Activated CD8-positive, alpha-beta memory T cell treated with anti-CD3 and anti-CD28 coated beads, Interleukin-2, amount 50 U/mL, for 1 hour (primary cell): ENCODE data around the gene CDC42BPA.
"Not testable (repeated sequence)": the region's sequence is repeated elsewhere in the genome, so short reads cannot be mapped to it uniquely, and the experiment has no call there.

Source experiments
- DNase-seq: peaks from one replicate; pipeline ENCODE4 v3.0.0-alpha.2; 2020; ENCODE audit errors: extremely low read depth

Gene CDC42BPA, protein sequence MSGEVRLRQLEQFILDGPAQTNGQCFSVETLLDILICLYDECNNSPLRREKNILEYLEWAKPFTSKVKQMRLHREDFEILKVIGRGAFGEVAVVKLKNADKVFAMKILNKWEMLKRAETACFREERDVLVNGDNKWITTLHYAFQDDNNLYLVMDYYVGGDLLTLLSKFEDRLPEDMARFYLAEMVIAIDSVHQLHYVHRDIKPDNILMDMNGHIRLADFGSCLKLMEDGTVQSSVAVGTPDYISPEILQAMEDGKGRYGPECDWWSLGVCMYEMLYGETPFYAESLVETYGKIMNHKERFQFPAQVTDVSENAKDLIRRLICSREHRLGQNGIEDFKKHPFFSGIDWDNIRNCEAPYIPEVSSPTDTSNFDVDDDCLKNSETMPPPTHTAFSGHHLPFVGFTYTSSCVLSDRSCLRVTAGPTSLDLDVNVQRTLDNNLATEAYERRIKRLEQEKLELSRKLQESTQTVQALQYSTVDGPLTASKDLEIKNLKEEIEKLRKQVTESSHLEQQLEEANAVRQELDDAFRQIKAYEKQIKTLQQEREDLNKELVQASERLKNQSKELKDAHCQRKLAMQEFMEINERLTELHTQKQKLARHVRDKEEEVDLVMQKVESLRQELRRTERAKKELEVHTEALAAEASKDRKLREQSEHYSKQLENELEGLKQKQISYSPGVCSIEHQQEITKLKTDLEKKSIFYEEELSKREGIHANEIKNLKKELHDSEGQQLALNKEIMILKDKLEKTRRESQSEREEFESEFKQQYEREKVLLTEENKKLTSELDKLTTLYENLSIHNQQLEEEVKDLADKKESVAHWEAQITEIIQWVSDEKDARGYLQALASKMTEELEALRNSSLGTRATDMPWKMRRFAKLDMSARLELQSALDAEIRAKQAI (N-terminal part only)

DNA sequence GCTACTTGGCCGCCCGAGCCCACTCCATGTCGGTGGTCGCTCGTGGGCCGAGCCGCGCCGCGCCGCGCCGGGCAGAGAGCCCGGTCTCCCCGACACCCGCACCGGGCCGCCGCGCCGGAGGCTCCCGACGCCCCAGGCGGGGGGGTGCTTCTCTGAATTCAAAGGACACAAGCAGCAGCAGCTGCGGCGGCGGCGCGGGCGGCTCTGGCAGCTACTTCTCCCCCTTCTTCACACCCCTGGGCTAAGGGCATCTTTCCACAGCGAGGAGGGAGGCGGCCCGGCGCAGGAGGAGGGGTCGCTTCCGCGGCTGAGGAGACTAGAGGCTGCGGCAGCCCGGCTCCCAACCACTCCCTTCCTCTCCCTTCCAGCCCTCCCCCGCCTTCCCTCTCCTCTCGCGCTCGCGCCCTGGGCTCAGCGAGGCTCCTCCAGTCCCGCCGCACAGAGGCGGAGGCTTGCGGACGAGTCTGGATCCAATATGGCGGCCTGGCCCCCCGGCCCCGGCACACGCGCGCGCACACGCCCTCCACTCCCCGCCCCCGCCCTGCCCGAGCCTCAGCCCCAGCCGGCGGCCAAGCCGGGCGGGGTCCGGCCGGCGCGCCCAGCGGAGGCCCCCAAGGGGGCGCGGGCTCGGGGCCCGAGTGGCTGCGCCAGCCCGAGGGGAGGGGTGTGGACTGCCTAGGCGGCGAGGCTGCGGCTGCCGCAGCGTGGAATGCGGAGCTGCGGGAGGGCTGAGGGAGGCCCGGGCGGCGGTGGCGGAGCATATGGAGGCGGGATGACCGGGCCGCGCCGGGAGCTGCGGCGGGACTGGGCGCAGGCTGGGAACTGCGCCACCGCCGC is at the start of gene CDC42BPA:
TSS of gene CDC42BPA (minus strand) at position 477 of the 837 bp plus-strand sequence. CDS start 1,310 bp downstream, outside the sequence.
- no peak for DNase-seq

DNA sequence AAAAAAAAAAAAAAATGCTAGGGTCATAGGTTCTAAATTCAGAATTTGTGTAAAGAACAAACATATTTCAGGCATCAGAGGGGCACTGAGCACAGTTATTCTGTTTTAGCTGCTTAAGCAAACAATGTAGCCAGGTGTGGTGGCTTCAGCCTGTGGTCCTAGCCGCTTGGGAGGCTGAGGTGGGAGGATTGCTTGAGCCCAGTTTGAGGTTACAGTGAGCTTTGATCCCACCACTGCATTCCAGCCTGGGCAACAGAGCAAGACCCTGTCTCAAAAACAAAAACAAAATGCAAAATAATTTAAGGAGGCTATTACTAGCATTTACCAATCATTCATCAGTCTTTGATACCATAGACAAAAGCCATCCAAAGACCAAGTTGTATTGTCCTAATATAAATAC is 49.7 kb upstream of the CDC42BPA start:
- DNase-seq = no peak

DNA sequence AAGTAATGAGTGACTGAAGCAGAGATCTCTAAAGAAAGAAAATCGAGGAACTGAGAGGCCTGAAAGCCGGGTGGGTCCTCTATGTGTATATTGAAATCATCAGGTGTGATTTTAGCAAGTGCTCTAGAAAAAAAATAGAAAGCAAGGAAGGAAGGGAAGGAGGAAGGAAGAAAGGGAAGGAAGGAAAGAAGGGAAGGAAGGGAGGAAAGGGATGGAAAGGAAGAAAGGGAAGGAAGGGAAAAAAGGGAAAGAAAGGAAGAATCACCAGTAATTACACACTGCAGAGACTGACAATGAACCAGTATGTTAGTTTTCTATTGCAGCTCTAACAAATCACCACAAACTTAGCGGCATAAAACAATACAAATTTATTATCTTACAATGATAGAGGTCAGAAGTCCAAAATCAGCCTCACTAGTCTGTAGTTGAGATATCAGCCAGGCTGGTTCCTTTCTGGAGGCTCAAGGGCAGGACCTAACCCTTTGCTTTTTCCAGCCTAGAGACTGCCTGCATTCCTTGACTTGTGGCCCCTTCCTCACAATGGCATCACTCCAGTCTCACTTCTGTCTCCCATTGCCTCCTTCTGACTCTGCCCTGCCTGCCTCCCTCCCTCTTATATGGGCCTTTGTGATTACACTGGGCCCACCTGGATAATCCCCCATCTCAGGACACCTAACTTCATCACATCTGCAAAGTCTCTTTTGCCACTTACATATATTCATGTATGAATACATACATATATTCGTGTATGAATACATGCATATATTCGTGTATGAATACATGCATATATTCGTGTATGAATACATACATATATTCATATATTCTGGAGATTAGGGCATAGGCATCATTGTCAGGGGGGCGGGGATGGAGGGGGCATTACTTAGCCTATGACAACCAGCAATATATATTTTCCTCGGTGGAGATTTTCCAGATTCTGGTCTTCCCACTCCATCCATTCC is 47.5 kb upstream of the CDC42BPA start:
- no peak for DNase-seq

DNA sequence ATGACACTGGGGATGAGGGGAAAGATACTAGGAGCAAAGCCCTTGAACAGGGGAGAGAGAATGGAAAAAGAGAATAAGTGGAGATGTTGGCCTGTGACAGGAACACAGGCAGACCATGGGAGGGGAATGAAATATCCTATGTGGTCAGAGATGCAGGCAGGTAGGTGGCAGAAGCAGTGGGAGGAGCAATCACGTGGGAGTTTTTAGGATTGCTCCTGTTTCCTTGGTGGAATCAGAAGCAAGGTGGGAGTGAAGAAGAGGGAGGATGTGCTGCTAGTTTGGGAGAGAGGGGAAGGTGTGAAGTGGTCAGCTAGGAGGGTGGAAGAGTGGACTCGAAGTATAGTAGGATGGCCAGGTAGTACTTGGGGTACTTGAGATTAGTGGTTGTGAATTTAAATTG is 46.4 kb upstream of the CDC42BPA start:
- no peak for DNase-seq

DNA sequence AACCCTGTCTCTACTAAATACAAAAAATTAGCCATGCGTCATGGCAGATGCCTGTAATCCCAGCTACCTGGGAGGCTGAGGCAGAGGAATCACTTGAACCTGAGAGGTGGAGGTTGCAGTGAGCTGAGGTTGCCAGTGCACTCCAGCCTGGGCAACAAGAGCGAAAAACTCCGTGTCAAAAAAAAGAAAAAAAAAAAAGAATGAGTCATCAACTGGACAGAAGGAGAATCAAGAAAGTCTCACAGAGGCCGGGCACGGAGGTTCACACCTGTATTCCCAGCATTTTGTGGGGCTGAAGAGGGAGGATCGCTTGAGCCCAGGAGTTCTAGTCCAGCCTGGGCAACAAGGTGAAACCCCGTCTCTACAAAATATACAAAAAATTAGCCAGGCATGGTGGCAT is 45.5 kb upstream of the CDC42BPA start:
- no peak for DNase-seq

DNA sequence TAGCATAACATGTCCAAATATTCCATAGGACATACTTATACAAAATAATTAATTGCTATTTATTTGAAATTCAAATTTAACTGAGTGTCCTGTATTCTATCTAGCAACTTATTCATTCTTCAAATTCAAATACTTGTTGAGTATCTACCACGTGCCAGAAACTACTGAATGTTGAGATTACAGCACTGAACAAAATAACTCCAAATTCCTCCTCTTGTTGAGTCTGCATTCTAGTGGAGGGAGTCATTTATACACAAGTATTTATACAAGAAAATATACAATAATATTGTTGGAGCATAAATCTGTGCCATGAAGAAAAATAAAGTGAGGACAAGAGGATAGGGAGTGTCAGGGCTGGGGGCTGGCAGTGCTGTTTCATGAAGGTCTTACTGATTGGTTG is 43.7 kb upstream of the CDC42BPA start:
- DNase-seq = no peak

DNA sequence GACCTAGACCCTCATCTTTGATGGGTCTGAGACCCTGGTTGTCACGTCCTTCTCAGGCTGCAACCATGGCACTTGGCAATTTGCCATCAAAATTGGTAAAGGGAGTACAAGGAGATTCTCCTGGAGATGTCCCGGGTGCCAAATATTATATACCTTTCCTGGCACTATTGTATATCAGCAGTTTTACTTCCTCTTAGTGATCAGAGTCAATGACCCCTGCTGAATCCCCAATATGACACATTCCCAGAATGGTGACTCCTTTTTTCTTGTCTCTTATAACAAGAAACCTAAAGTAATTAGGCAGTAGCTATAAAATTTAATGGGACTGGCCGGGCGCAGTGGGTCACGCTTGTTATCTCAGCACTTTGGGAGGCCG is 39.6 kb upstream of the CDC42BPA start:
- DNase-seq = no peak

DNA sequence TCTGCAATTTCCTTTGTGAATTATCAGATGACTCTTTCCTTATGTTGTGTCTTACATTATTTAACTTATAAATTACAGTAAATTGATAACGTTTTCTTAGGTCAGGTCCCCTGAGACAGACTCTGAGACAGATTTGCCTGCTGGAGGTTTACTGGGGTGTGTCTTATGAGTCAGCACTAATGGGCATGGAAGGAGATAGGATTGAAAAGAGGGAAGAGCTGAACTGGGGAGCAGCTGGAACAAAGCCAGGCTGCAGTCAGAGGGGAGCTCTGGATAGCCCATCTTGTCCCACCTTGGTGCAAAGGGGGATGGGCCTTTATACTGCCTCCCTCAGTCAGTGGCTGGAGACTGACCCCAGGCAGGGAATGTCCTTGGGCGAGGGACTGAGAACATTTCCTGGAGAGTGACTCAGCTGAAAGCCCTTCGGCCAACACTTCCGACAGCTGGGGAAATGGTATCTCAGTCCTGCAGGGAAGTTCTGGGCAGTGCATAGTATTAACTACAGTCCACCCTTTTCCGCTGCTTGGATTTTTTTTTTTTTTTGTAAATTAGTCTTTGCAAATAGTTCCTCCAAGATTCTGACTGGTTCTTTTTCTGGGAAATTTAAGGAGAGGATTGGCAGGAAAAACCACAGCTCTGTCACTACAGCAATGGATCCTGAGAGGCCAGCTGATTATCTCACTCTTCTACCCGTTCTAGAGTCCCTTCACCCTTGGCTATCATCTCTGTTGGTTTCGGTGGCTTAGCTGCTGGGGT is 39.1 kb upstream of the CDC42BPA start:
- no peak for DNase-seq

DNA sequence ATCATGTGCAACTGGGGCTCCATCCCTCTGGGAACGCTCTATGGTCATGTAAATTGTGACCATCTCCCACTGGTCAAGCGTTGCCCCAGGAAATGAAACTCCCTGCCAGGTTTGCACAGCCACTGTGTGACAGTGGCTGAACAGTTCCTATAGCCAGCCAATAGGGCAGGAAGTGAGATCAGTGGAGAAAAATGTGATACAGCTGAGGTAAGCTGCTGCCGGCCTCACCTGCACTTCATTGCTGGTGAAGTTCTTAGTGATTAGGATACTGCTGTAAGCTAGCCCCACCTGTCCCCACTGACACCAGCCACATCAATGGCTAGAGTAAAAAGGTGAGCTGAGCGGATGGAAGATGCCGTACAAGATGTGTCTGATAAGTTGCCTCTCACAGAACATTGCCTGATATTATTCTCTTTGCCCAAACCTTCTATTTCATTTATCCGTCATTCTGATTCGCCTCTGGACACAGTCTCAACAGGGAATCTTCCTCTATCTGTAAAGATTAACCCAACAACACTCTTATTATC is 38.4 kb upstream of the CDC42BPA start:
- no peak for DNase-seq

DNA sequence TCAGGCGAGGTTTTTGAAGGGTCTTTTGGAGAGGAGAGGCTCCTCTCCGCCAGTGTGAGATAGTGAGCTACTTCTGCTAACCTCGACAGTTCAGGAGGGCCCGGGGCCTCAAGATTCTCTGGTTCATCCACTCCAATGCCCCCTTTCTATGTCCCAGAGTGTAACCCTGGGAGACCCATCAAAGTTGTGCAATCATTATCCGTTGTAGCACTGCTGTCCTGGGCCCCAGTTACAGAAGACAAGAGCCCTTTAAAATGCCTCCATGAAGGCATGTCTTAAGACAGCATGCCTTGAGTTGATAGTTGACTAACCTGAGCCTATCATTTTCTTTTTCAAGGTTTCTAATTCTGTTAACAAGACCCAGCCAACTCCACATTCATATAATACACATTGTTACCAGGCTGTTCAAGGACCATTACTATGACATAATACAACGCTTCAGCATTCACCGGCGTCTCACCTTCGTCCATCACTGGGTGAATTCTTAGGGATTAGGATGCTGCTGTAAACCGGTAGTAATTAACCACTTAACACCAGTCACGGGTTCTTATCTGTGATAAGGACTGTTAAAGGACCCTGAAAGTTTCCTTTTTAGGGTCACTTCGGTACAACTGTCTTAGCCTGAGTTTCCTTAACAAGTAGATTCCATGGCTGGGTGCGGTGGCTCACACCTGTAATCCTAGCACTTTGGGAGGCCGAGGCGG is 37.4 kb upstream of the CDC42BPA start:
- no peak for DNase-seq

DNA sequence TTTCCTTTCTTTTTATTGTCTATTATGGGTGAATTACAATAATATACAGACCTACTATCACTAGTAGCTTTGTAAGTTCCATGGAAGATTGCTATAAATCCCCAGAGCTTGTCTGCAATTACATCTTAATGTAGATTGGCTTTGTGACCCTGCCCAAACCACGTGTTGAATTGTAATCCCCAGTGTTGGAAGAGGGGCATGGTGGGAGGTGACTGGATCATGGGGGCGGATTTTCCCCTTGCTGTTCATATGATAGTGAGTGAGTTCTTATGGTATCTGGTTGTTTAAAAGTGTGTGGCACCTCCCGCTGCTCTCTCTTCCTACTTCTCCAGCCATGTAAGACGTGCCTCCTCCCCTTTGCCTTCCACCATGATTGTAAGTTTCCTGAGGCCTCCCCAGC is 34.9 kb upstream of the CDC42BPA start:
- no peak for DNase-seq

DNA sequence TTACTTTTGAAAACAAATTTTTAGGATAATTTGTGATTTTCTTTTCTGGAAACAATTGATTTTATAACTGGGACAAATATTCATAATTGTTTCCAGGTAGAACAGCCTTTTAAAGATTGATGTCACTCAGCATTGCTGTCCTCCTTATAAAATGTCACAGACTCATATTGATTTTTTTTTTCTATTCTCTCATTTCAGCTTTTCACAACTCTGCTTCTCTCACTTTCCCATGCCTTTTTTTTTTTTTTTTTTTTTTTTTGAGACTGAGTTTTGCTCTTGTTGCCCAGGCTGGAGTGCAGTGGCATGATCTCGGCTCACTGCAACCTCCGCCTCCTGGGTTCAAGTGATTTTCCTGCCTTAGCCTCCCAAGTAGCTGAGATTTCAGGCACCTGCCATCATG is 33.9 kb upstream of the CDC42BPA start:
- DNase-seq = not testable (repeated sequence)

DNA sequence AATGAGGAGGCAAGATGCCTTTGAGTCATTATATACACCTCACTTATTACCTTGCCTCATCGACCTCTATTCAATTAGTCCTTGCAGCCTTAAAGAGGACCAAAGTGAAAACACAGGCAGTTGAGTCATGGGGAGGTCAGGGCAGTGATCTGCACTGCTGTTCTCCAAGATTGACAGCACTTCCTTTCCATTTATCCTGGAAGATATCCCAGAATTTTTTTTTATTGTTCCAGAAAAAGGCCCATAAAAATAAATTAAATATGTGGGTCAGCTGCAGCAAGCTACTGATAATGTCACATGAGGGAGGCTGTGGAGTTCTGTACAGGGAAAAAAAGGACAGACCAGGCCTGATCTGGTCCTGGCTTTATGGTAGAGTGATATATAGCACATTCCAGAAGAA is 33.2 kb upstream of the CDC42BPA start:
- DNase-seq = no peak

DNA sequence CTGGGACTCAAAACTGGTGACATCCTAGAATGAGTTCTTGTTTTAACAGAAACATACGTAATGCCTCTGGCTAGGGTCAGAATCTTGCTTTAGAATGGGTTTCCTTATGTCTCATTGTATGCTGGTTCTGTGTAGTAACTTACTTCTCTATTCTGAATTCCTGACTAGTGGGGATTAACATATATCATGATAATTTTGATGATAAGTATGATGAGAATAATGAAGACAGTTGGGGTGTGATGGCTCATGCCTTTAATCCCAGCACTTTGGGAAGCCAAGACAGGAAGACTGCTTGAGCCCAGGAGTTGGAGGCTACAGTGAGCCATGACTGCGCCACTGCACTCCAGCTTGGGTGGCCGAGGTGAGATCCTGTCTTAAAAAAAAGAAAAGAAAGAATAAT is 31.7 kb upstream of the CDC42BPA start:
- no peak for DNase-seq

DNA sequence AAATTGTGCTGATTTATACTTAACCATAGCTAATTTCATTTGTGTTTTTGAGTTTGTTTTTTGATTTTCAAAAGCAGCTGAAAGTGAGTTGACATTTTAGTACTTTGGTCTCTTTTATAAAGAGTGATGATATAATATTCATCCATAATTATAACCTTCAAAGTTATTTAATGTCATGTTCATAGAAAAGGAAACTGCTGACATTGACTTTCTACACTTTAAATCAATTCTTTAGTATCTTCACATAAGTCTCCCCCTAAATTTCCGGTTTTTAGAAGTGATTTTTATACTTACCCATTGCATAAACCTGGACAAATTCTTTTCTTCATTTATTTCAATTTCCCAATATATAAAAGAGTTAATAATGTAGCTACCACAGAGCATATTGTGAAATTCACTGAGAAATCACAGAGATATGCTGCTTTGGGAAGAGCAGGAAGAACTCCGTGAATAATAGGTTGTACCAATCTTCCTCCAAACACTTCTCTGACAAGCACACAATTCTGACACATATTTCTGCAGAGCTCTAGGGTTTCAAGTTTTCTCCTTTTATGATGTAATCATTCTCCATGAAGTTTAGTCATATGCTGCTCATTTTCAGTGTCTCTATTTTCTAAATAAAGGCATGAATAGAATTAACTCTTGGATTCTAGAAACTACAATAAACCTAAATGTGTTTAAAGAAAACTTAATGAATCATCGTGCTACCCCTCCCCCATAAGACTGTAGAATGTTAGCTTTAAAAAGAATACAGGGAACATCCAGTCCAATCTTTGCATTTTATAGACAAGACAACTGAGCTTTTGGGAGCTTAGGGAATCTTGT is 25.6 kb upstream of the CDC42BPA start:
- no peak for DNase-seq

DNA sequence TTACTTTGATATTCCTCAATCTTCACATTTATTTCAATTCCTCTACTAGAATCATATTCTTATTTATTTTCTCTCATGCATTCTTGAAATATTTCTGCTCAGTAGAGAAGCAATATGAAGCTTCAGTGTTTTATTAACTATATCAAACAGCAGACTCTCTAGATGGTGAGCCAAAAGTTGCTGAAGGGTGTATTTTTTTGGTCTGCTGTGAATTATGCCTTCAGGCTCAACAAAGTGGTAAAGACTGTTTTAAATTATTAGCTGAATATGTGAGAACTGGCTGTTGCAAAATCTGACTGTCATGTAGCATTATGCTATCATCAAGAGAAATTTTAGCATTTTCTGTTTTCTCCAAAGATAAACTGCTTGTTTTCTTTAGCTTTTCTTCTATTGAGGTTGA is 24.9 kb upstream of the CDC42BPA start:
- no peak for DNase-seq

DNA sequence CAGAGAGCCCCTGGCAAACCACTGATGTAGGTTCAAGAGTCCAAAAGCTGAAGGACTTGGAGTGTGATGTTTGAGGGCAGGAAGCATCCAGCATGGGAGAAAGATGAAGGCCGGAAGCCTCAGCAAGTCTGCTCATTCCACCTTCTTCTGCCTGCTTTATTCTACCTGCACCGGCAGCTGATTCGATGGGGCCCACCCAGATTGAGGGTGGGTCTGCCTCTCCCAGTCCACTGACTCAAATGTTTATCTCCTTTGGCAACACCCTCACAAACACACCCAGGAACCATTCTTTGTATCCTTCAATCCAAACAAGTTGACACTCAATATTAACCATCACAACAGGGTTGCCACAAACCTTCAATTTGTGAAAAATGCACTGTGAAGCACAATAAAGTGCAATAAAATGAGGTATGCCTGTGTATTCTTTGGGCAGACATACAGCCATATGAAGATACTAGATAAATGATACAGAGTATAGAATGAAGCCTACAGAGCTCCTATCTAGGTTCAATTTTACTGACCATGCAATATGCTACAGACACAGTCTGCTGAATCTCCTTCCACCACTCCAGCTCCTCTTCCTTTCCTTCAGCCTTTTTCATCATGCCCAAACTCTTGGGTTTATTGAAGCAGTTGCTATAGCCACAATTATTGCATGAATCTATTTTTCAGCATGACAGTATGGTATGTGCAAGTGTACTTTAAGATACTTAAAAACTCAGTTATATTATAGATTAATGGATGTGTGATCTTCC is 24.0 kb upstream of the CDC42BPA start:
- no peak for DNase-seq

DNA sequence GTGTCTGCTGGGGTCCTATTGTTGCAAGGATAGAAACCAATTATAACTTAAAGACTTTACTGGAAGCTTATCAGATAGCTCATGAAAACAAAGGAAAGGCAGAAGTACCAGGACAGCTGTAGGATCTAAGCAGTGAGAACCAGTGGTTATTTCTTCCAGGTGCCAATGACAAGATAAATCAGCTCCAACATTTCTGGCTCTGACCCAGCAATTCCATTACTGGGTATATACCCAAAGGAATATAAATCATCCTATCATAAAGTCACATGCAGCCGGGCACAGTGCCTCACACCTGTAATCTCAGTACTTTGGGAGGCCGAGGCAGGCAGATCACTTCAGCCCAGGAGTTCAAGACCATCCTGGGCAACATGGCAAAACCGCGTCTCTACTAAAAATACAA is 17.8 kb upstream of the CDC42BPA start:
- not testable (repeated sequence) for DNase-seq
